ENCODE data around the gene KCNK4.

KCNK4 gene

GRCh38 chr11:64250415-64251015 lies 40.6 kb upstream of the KCNK4 start:
- peaks cover 7% of the 10 kb centered on the region for H3K4me1 Mint-ChIP-seq
- H3K36me3 Mint-ChIP-seq = no peaks in the 10 kb centered on the region
- H3K27ac Mint-ChIP-seq = no peak overlapping the region
- no peaks in the 10 kb centered on the region for H3K27me3 Mint-ChIP-seq
- no peaks in the 10 kb centered on the region for H3K9me3 Mint-ChIP-seq
- H3K4me3 Mint-ChIP-seq = peak overlapping the region; percentile 84

- H3K4me1 Mint-ChIP-seq = peaks cover 7% of the 10 kb centered on the region
- H3K4me3 Mint-ChIP-seq = peak within 1 kb of the TSS; percentile 85
- H3K27ac Mint-ChIP-seq = no peak within 1 kb of the TSS
- H3K36me3 Mint-ChIP-seq = no peaks in the 10 kb centered on the region
- H3K9me3 Mint-ChIP-seq = no peaks in the 10 kb centered on the region
- H3K27me3 Mint-ChIP-seq = no peaks in the 10 kb centered on the region
Observed at GRCh38 chr11:64251016-64251752, 39.9 kb upstream of the KCNK4 start, which contains the start of gene PLCB3. Gene PLCB3 (plus strand): TSS chr11:64251530. CDS start chr11:64251650, 120 bp downstream.

- Mint-ChIP-seq H3K27ac (no peak overlapping the region), H3K36me3 (no peaks in the 10 kb centered on the region), H3K4me3 (peak overlapping the region; percentile 85), H3K27me3 (no peaks in the 10 kb centered on the region), H3K4me1 (peaks cover 7% of the 10 kb centered on the region), H3K9me3 (no peaks in the 10 kb centered on the region)
Observed at GRCh38 chr11:64251753-64252002, 39.4 kb upstream of the KCNK4 start.

GRCh38 chr11:64252003-64252872 lies 38.9 kb upstream of the KCNK4 start:
- H3K36me3 Mint-ChIP-seq = no peaks in the 10 kb centered on the region
- H3K27me3 Mint-ChIP-seq = no peaks in the 10 kb centered on the region
- no peaks in the 10 kb centered on the region for H3K9me3 Mint-ChIP-seq
- H3K27ac Mint-ChIP-seq = no peak overlapping the region
- peak overlapping the region; percentile 85 for H3K4me3 Mint-ChIP-seq
- peaks cover 7% of the 10 kb centered on the region for H3K4me1 Mint-ChIP-seq

GRCh38 chr11:64253043-64253442 lies 38.1 kb upstream of the KCNK4 start:
- Mint-ChIP-seq H3K27ac (no peak overlapping the region), H3K9me3 (no peaks in the 10 kb centered on the region), H3K27me3 (no peaks in the 10 kb centered on the region), H3K4me3 (no peak overlapping the region), H3K36me3 (no peaks in the 10 kb centered on the region), H3K4me1 (peaks cover 7% of the 10 kb centered on the region)

GRCh38 chr11:64253481-64253880 lies 37.6 kb upstream of the KCNK4 start:
- H3K9me3 Mint-ChIP-seq = no peaks in the 10 kb centered on the region
- no peak overlapping the region for H3K4me3 Mint-ChIP-seq
- H3K27me3 Mint-ChIP-seq = no peaks in the 10 kb centered on the region
- peaks cover 7% of the 10 kb centered on the region for H3K4me1 Mint-ChIP-seq
- H3K27ac Mint-ChIP-seq = no peak overlapping the region
- H3K36me3 Mint-ChIP-seq = no peaks in the 10 kb centered on the region

- no peak overlapping the region for H3K27ac Mint-ChIP-seq
- H3K4me3 Mint-ChIP-seq = no peak overlapping the region
- no peaks in the 10 kb centered on the region for H3K9me3 Mint-ChIP-seq
- peaks cover 7% of the 10 kb centered on the region for H3K4me1 Mint-ChIP-seq
- H3K36me3 Mint-ChIP-seq = no peaks in the 10 kb centered on the region
- no peaks in the 10 kb centered on the region for H3K27me3 Mint-ChIP-seq
Observed at GRCh38 chr11:64254326-64254725, 36.8 kb upstream of the KCNK4 start.

GRCh38 chr11:64255135-64256128 lies 35.7 kb upstream of the KCNK4 start:
- Mint-ChIP-seq H3K36me3 (no peaks in the 10 kb centered on the region), H3K27me3 (no peaks in the 10 kb centered on the region), H3K4me3 (no peak overlapping the region), H3K27ac (no peak overlapping the region), H3K4me1 (peaks cover 10% of the 10 kb centered on the region), H3K9me3 (no peaks in the 10 kb centered on the region)

GRCh38 chr11:64256300-64256699 lies 34.8 kb upstream of the KCNK4 start:
- Mint-ChIP-seq H3K27ac (no peak overlapping the region), H3K9me3 (no peaks in the 10 kb centered on the region), H3K4me1 (peaks cover 10% of the 10 kb centered on the region), H3K27me3 (no peaks in the 10 kb centered on the region), H3K36me3 (no peaks in the 10 kb centered on the region), H3K4me3 (no peak overlapping the region)

- H3K27ac Mint-ChIP-seq = no peak overlapping the region
- H3K4me1 Mint-ChIP-seq = peaks cover 3% of the 10 kb centered on the region
Observed at GRCh38 chr11:64258356-64258755, 32.7 kb upstream of the KCNK4 start.

GRCh38 chr11:64258946-64259532 lies 32.1 kb upstream of the KCNK4 start:
- Mint-ChIP-seq H3K27ac (no peak overlapping the region), H3K27me3 (no peaks in the 10 kb centered on the region), H3K9me3 (no peaks in the 10 kb centered on the region), H3K4me3 (no peak overlapping the region), H3K36me3 (no peaks in the 10 kb centered on the region), H3K4me1 (peaks cover 3% of the 10 kb centered on the region)

More at GRCh38 chr11:64258356-64258755, 32.7 kb upstream of the KCNK4 start:
- Mint-ChIP-seq H3K9me3 (no peaks in the 10 kb centered on the region), H3K4me3 (no peak overlapping the region), H3K36me3 (no peaks in the 10 kb centered on the region), H3K27me3 (no peaks in the 10 kb centered on the region)

GRCh38 chr11:64259533-64260067 lies 31.5 kb upstream of the KCNK4 start:
- H3K4me3 Mint-ChIP-seq = no peak overlapping the region
- H3K9me3 Mint-ChIP-seq = no peaks in the 10 kb centered on the region
- H3K27me3 Mint-ChIP-seq = no peaks in the 10 kb centered on the region
- H3K27ac Mint-ChIP-seq = no peak overlapping the region
- H3K4me1 Mint-ChIP-seq = peaks cover 3% of the 10 kb centered on the region
- no peaks in the 10 kb centered on the region for H3K36me3 Mint-ChIP-seq

- Mint-ChIP-seq H3K4me1 (peaks cover 3% of the 10 kb centered on the region), H3K9me3 (no peaks in the 10 kb centered on the region), H3K4me3 (no peak overlapping the region), H3K36me3 (no peaks in the 10 kb centered on the region), H3K27me3 (no peaks in the 10 kb centered on the region), H3K27ac (no peak overlapping the region)
Observed at GRCh38 chr11:64260147-64260708, 30.9 kb upstream of the KCNK4 start.

GRCh38 chr11:64261556-64262080 lies 29.5 kb upstream of the KCNK4 start:
- no peaks in the 10 kb centered on the region for H3K9me3 Mint-ChIP-seq
- H3K27ac Mint-ChIP-seq = no peak overlapping the region
- H3K4me1 Mint-ChIP-seq = peaks cover 3% of the 10 kb centered on the region
- no peaks in the 10 kb centered on the region for H3K27me3 Mint-ChIP-seq
- no peaks in the 10 kb centered on the region for H3K36me3 Mint-ChIP-seq
- H3K4me3 Mint-ChIP-seq = no peak overlapping the region
